SU-DHL-6 (cell line): ENCODE results near the gene LRIG3.

Experiments used
- CTCF ChIP-seq: fragments of 200-600 bp; sonication (generic); IDR thresholded peaks from one replicate; pipeline ENCODE4 v1.5.1; 2017; ENCODE audit warnings: antibody characterized with exemption, mild to moderate bottlenecking, low read length, moderate library complexity; ENCODE audit not compliant: insufficient read depth, poor library complexity, severe bottlenecking
- EZH2phosphoT487 ChIP-seq: fragments of 200-600 bp; sonication (generic), shearing (Covaris generic); conservative IDR thresholded peaks from 2 replicates; pipeline ENCODE4 v1.6.1; 2018; ENCODE audit warnings: mild to moderate bottlenecking, antibody characterized with exemption, low read length, moderate library complexity, mixed read lengths

GRCh38 chr12:58883576-58884334 lies 36.5 kb downstream of the LRIG3 start:
- TF ChIP-seq CTCF: no peak
- no peak for TF ChIP-seq EZH2phosphoT487
